GM19467 (cell line): ENCODE data around the gene PNKD.

Source experiments
- ATAC-seq: cut with Tn5 transposase; IDR thresholded peaks from one replicate; pipeline ENCODE4 v1.9.1; 2021; ENCODE audit warnings: mild to moderate bottlenecking, moderate library complexity; ENCODE audit not compliant: unreplicated experiment

The PNKD gene

DNA sequence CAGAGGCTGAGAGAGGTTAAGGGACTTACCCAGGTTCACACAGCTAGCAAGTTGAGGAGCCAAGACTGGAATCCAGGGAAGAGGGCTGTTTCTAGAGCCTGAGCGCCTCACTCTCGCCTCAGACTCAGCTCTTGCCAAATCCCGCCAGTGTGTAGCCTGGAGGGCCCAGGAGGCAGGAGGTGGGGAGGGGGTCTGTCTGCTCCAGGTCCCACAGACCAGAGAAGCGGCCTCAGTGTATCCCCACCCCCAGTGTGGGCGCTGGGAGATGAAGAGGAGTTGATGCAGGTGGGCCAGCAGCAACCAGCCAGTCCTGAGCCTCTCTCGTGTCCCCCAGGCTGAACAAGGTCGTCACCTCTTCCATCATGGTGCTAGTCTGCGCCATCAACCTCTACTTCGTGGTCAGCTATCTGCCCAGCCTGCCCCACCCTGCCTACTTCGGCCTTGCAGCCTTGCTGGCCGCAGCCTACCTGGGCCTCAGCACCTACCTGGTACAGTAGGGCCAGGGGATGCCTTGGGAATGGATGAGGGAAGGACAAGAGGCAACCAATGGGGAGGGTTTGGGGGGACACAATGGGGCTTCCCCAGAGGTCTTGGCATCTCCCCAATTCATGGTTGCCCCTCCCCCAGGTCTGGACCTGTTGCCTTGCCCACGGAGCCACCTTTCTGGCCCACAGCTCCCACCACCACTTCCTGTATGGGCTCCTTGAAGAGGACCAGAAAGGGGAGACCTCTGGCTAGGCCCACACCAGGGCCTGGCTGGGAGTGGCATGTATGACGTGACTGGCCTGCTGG is 124.2 kb downstream of the PNKD start:
- ATAC-seq: no peak

DNA sequence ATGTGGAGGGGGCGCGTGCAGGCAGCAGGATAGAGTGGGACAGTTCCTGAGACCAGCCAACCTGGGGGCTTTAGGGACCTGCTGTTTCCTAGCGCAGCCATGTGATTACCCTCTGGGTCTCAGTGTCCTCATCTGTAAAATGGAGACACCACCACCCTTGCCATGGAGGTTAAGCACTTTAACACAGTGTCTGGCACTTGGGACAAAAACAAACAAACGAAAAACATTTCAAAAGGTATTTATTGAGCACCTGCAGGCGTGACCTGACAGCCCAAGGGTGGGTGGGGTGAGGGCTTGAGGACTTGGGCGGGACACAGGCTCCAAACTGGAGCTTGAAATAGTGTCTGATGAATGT is 124.7 kb downstream of the PNKD start:
- no peak for ATAC-seq

- no peak for ATAC-seq
These were observed 125.1 kb downstream of the PNKD start for GRCh38 chr2:218395456-218395825.

DNA sequence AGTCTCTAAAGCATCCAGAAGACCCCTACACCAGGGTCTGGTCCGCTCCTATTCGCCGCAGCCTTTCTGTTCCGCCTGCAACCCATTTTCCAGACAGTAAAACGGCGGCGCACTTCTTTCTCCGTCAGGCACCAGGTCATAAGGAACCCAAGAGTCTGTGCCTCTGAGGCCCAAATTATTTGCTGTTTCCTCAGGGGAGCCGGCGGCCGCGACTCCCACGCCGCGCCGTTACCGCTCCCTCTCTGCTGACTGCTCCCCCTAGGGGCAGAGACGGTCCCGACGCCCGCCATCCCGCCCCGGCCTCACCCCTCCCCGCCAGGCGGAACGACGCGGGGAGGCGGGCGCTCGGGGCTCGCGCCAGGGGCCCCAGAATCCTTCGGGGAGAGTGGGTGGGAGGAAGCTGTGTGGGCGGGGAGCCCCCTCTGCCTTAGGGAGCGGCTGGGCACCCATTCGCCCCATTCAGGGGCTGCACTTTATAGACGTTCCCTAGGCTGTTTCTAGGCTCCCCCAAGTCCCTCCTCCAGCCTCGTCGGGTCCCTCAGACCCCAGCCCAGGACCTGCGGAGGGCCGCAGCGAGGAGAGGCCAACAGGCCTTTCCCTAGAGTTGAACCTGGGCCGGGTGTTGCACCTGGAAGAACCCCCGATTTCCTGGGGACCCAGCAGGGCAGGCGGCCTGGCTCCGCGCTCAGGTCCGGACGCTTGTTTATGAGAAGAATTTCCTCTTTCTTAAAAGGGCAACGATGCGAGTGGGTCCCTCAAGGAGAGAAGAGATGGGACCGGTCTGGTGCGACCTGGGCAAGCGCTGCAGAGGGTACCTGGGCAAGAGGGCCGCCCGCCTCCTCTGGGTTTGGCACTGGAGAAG is 125.7 kb downstream of the PNKD start:
- ATAC-seq: peak; percentile 50
